Spleen (tissue), 11 donors: ENCODE measurements around the gene OR5C1. TPM values are rescaled to one million over a fixed set of nuclear protein-coding genes. Genes with fewer than 3 reads are reported as not detected.

Experiments used
- DNase-seq: peaks from one replicate; pipeline ENCODE4 v3.0.0-alpha.2; 2020
- H3K27ac ChIP-seq, 8 donors: fragments of 200-600 bp; sonication (generic) in 7 of 8; 1 replicate in 4 of 8; 2 replicates in 4 of 8; pipeline versions ENCODE4 v1.5.0 to v1.8.0; 2016 to 2021; ENCODE audit warnings: inconsistent platforms in 4 of 8, mild to moderate bottlenecking in 4 of 8, moderate library complexity in 1 of 8
- H3K27me3 ChIP-seq, 7 donors: fragments of 200-600 bp; sonication (generic) in 6 of 7; replicated peaks in 1 of 7; 1 replicate in 4 of 7; 2 replicates in 3 of 7; pipeline versions ENCODE4 v1.5.0 to v1.8.0; 2016 to 2021; ENCODE audit warnings: inconsistent platforms in 3 of 7, mild to moderate bottlenecking in 1 of 7
- H3K36me3 ChIP-seq, 6 donors: fragments of 200-600 bp; sonication (generic) in 5 of 6; 1 replicate in 4 of 6; 2 replicates in 2 of 6; pipeline versions ENCODE4 v1.5.0 to v1.8.0; 2016 to 2021; ENCODE audit warnings: inconsistent platforms in 2 of 6
- H3K4me1 ChIP-seq, 6 donors: fragments of 200-600 bp; sonication (generic) in 5 of 6; 1 replicate in 3 of 6; 2 replicates in 3 of 6; pipeline versions ENCODE4 v1.5.0 to v1.8.0; 2016 to 2021; ENCODE audit warnings: inconsistent platforms in 3 of 6
- H3K4me3 ChIP-seq, 8 donors: fragments of 200-600 bp; sonication (generic) in 7 of 8; 1 replicate in 4 of 8; 2 replicates in 4 of 8; pipeline versions ENCODE4 v1.5.0 to v1.8.0; 2016 to 2021; ENCODE audit warnings: inconsistent platforms in 4 of 8, mild to moderate bottlenecking in 4 of 8, moderate library complexity in 2 of 8
- H3K9me3 ChIP-seq, 8 donors: fragments of 200-600 bp; sonication (generic) in 7 of 8; 1 replicate in 4 of 8; 2 replicates in 4 of 8; pipeline versions ENCODE4 v1.5.0 to v1.8.0; 2016 to 2021; ENCODE audit warnings: inconsistent platforms in 4 of 8
- CTCF ChIP-seq, 11 experiments: fragments of 200-600 bp in 7 of 11; fragments of 450-650 bp in 4 of 11; sonication (generic) in 4 of 11; IDR thresholded peaks in 8 of 11; conservative IDR thresholded peaks in 3 of 11; 1 replicate in 7 of 11; 2 replicates in 4 of 11; pipeline versions ENCODE4 v1.4.0 to v1.8.0; 2016 to 2021; ENCODE audit warnings: antibody characterized with exemption in 11 of 11, inconsistent platforms in 4 of 11, mild to moderate bottlenecking in 1 of 11
- POLR2A ChIP-seq, 3 donors: fragments of 450-650 bp; IDR thresholded peaks; one replicate each; pipeline ENCODE4 v1.5.1; 2017; ENCODE audit warnings: antibody characterized with exemption in 3 of 3, mild to moderate bottlenecking in 1 of 3
- POLR2AphosphoS5 ChIP-seq, 3 donors: sonication (generic); formaldehyde crosslinking; IDR thresholded peaks; one replicate each; pipeline ENCODE4 v1.5.1; 2017; ENCODE audit warnings: antibody characterized with exemption in 3 of 3
- WGBS, 5 donors: extraction: QIAGEN DNeasy Blood & Tissue Kit in 3 of 5; methylation state at CpG; one replicate each; pipeline versions ENCODE4 v1.1.5 to v1.1.7; 2013 to 2018; 5-methylcytosine and 5-hydroxymethylcytosine counted together
- intact Hi-C: fragments of 100-400 bp; cut with DNase I; formaldehyde crosslinking; loops from one replicate; pipeline ENCODE4 v1.15.0; 2023; ENCODE audit warnings: low total_unique reads
- polyA plus RNA-seq, 3 donors: library from polyadenylated mRNA; stranded (reverse); fragments of 200-250 nt; gene quantifications; one replicate each; pipeline ENCODE4 v1.2.1, GENCODE V29; 2013
- total RNA-seq, 7 donors: library from RNA; depleted of rRNA in 3 of 7; stranded (reverse); fragments of >200 nt in 3 of 7; fragmentation: NEBNext Ultra II Directional in 4 of 7; extraction: Animal tissue kit (Norgen Biotek cat#: 25700) in 4 of 7; gene quantifications; one replicate each; pipeline versions ENCODE4 v1.1.0 to v1.2.1, GENCODE V29; 2016 to 2021
- donor health status: healthy with polysubstance abuse.
- donor health status: DM: no; HTN: no; CAD: no; lungs with moderate emphysema.
- donor health status: DM: no; HTN: no; CAD: no.
- donor health status: Bipolar disorder and iron deficiency.
- donor health status: healthy.
- donor health status: DM: no; HTN: no; CAD: no.
- donor health status: DM: yes; HTN: yes; CAD: no.

OR5C1 gene
- total and polyA plus RNA-seq, 10 donors = not detected

GRCh38 chr9:122810306-122810946 lies 21.7 kb downstream of the OR5C1 start:
- Histone ChIP-seq H3K27me3 (no peaks in the 10 kb centered on the region), H3K4me1 (peaks cover 0 to 21% (median 5%) of the 10 kb centered on the region in 6 donors), H3K27ac (no peak overlapping the region), H3K9me3 (peaks cover 0 to 9% (median 0%) of the 10 kb centered on the region in 8 donors), H3K36me3 (no peaks in the 10 kb centered on the region), H3K4me3 (no peak overlapping the region)
- WGBS, 5 donors = 3 to 10% (median 6%) methylated on average over 8 of the region's 8 CpGs
- intact Hi-C loops = loop anchor here (10.0 kb wide), 1 partner anchor 686 kb away; no protein-coding TSS in a partner anchor
- TF ChIP-seq CTCF (IDR thresholded peaks at IDR 0.05 in 8 of 11, conservative IDR thresholded peaks at IDR 0.05 in 3 of 11) (peak; percentile 80 to 91 (median 85)), POLR2A (IDR thresholded peaks at IDR 0.05) (no peak), POLR2AphosphoS5 (IDR thresholded peaks at IDR 0.05) (no peak)
- peak; percentile 88 for DNase-seq

GRCh38 chr9:122812736-122813135 lies 24.0 kb downstream of the OR5C1 start:
- Histone ChIP-seq H3K4me3 (no peak overlapping the region), H3K27me3 (no peaks in the 10 kb centered on the region), H3K9me3 (no peaks in the 10 kb centered on the region), H3K4me1 (peaks cover 6 to 37% (median 20%) of the 10 kb centered on the region in 6 donors), H3K36me3 (peaks cover 0 to 18% (median 5%) of the 10 kb centered on the region in 6 donors), H3K27ac (no peak overlapping the region)
- no peak for DNase-seq
- 83 to 94% (median 94%) methylated on average over 4 of the region's 4 CpGs for WGBS, 5 donors
- intact Hi-C loops = loop anchor here (10.0 kb wide), 1 partner anchor 688 kb away; no protein-coding TSS in a partner anchor
- TF ChIP-seq CTCF (IDR thresholded peaks at IDR 0.05 in 8 of 11, conservative IDR thresholded peaks at IDR 0.05 in 3 of 11) = no peak
- TF ChIP-seq POLR2A (IDR thresholded peaks at IDR 0.05) = no peak
- no peak for TF ChIP-seq POLR2AphosphoS5 (IDR thresholded peaks at IDR 0.05)

GRCh38 chr9:122814545-122814944 lies 25.8 kb downstream of the OR5C1 start:
- no peak for DNase-seq
- Histone ChIP-seq H3K27me3 (no peaks in the 10 kb centered on the region), H3K36me3 (peaks cover 0 to 35% (median 17%) of the 10 kb centered on the region in 6 donors), H3K4me1 (peaks cover 6 to 43% (median 20%) of the 10 kb centered on the region in 6 donors), H3K9me3 (no peaks in the 10 kb centered on the region), H3K4me3 (no peak overlapping the region), H3K27ac (peak overlapping the region in 1 of 8 donors; percentile 0)
- TF ChIP-seq CTCF (IDR thresholded peaks at IDR 0.05 in 8 of 11, conservative IDR thresholded peaks at IDR 0.05 in 3 of 11) (no peak), POLR2A (IDR thresholded peaks at IDR 0.05) (no peak), POLR2AphosphoS5 (IDR thresholded peaks at IDR 0.05) (no peak)
- WGBS, 5 donors = 43 to 58% (median 55%) methylated on average over 6 of the region's 6 CpGs
- intact Hi-C loops = loop anchor here (10.0 kb wide), 1 partner anchor 690 kb away; no protein-coding TSS in a partner anchor

- intact Hi-C loops = loop anchor here (10.0 kb wide), 1 partner anchor 691 kb away; no protein-coding TSS in a partner anchor
- DNase-seq = no peak
- Histone ChIP-seq H3K27me3 (no peaks in the 10 kb centered on the region), H3K9me3 (no peaks in the 10 kb centered on the region), H3K36me3 (peaks cover 0 to 45% (median 25%) of the 10 kb centered on the region in 6 donors), H3K4me1 (peaks cover 6 to 45% (median 22%) of the 10 kb centered on the region in 6 donors), H3K27ac (peak overlapping the region in 6 of 8 donors; percentile 36 to 75 (median 68)), H3K4me3 (peak overlapping the region in 1 of 8 donors; percentile 32)
- TF ChIP-seq CTCF (IDR thresholded peaks at IDR 0.05 in 8 of 11, conservative IDR thresholded peaks at IDR 0.05 in 3 of 11) = no peak
- no peak for TF ChIP-seq POLR2A (IDR thresholded peaks at IDR 0.05)
- TF ChIP-seq POLR2AphosphoS5 (IDR thresholded peaks at IDR 0.05) = no peak
Measured at GRCh38 chr9:122815544-122815943, 26.8 kb downstream of the OR5C1 start.
